IMR-90 (cell line): ENCODE measurements around the gene ZNF267. TPM values are rescaled to one million over a fixed set of nuclear protein-coding genes. Genes with fewer than 3 reads are reported as not detected.

Experiments
- ATAC-seq: fragments of 200-7000 bp; cut with Tn5 transposase; 2 replicates; pipeline ENCODE4 v1.9.1; 2020; ENCODE audit warnings: low read depth, mild to moderate bottlenecking, moderate library complexity
- BruUV-seq: library from RNA; stranded (reverse); fragments of 400-500 nt; replicated peaks from 2 replicates; lab custom pipeline; 2021; lab: Mats Ljungman, UMichigan
- CTCF ChIA-PET: fragments of 300-600 bp; formaldehyde crosslinking; extraction: SDS; loops from one replicate; lab custom pipeline; 2021; ENCODE audit warnings: antibody characterized with exemption; lab: Yijun Ruan, JAX
- POLR2A ChIA-PET: fragments of 300-600 bp; sonication (Branson Sonifier 250); formaldehyde crosslinking; loops from one replicate; lab custom pipeline; 2022; ENCODE audit warnings: antibody characterized with exemption; ENCODE audit not compliant: unreplicated experiment; lab: Charles Lee
- DNase-seq: peaks from one replicate; pipeline ENCODE4 v3.0.0; 2013
- H2AFZ ChIP-seq: replicated peaks from 2 replicates; pipeline ENCODE3; 2013; ENCODE audit warnings: low read length, mild to moderate bottlenecking; ENCODE audit not compliant: poor library complexity
- H2AK5ac ChIP-seq: 2 replicates; pipeline ENCODE4 v1.6.1; 2013; ENCODE audit warnings: low read depth, low read length, inconsistent platforms
- H2AK9ac ChIP-seq: replicated peaks from 2 replicates; pipeline ENCODE3; 2013; ENCODE audit warnings: mild to moderate bottlenecking, low read depth, low read length, moderate library complexity; ENCODE audit not compliant: poor library complexity
- H2BK120ac ChIP-seq: 2 replicates; pipeline ENCODE4 v1.6.1; 2013; ENCODE audit warnings: low read depth, low read length, inconsistent platforms
- H2BK15ac ChIP-seq: 3 replicates; pipeline ENCODE4 v1.6.1; 2013; ENCODE audit warnings: low read depth, low read length, inconsistent platforms
- H2BK20ac ChIP-seq: 2 replicates; pipeline ENCODE4 v1.6.1; 2013; ENCODE audit warnings: low read depth, mild to moderate bottlenecking, inconsistent platforms, low read length, moderate library complexity
- H2BK5ac ChIP-seq: 2 replicates; pipeline ENCODE4 v1.6.1; 2013; ENCODE audit warnings: mild to moderate bottlenecking, low read depth, low read length, inconsistent platforms; ENCODE audit not compliant: poor library complexity, severe bottlenecking
- H3K14ac ChIP-seq: replicated peaks from 2 replicates; pipeline ENCODE4 v1.6.1; 2013; ENCODE audit warnings: low read depth, low read length, inconsistent platforms
- H3K18ac ChIP-seq: 2 replicates; pipeline ENCODE4 v1.6.1; 2013; ENCODE audit warnings: low read depth, low read length, control low read depth
- H3K23ac ChIP-seq: 2 replicates; pipeline ENCODE4 v1.6.1; 2013; ENCODE audit warnings: low read depth, low read length, inconsistent platforms
- H3K27ac ChIP-seq: 2 replicates; pipeline ENCODE4 v1.5.1; 2013; ENCODE audit warnings: mild to moderate bottlenecking, control low read depth, low read length; ENCODE audit not compliant: insufficient read depth
- H3K27me3 ChIP-seq: 2 replicates; pipeline ENCODE4 v1.6.1; 2013; ENCODE audit warnings: low read length; ENCODE audit not compliant: control insufficient read depth, insufficient read depth
- H3K36me3 ChIP-seq: 2 replicates; pipeline ENCODE4 v1.6.1; 2013; ENCODE audit warnings: low read length, mixed read lengths; ENCODE audit not compliant: control insufficient read depth, insufficient read depth
- H3K4ac ChIP-seq: 2 replicates; pipeline ENCODE4 v1.6.1; 2013; ENCODE audit warnings: low read depth, low read length, inconsistent platforms
- H3K4me1 ChIP-seq: 2 replicates; pipeline ENCODE4 v1.6.1; 2013; ENCODE audit warnings: low read length, mixed read lengths; ENCODE audit not compliant: control insufficient read depth, insufficient read depth
- H3K4me2 ChIP-seq: 2 replicates; pipeline ENCODE4 v1.6.1; 2013; ENCODE audit warnings: low read depth, mild to moderate bottlenecking, control low read depth, low read length, moderate library complexity
- H3K4me3 ChIP-seq: 2 replicates; pipeline ENCODE4 v1.5.1; 2013; ENCODE audit warnings: low read depth, mild to moderate bottlenecking, control low read depth, low read length, moderate library complexity; ENCODE audit not compliant: insufficient read depth
- H3K56ac ChIP-seq: 2 replicates; pipeline ENCODE4 v1.6.1; 2013; ENCODE audit warnings: low read length, inconsistent platforms; ENCODE audit not compliant: insufficient read depth; ENCODE audit errors: extremely low read depth
- H3K79me1 ChIP-seq, 2 experiments: 2 replicates each; pipeline ENCODE4 v1.6.1; 2013; ENCODE audit warnings: low read length in 2 of 2, inconsistent platforms in 1 of 2, low read depth in 1 of 2
- H3K9ac ChIP-seq: 2 replicates; pipeline ENCODE4 v1.6.1; 2013; ENCODE audit warnings: low read depth, low read length, control low read depth
- H3K9me1 ChIP-seq: 2 replicates; pipeline ENCODE4 v1.6.1; 2013; ENCODE audit warnings: low read length, inconsistent platforms; ENCODE audit not compliant: insufficient read depth
- H3K9me3 ChIP-seq: 2 replicates; pipeline ENCODE4 v1.6.1; 2013; ENCODE audit warnings: low read length; ENCODE audit not compliant: control insufficient read depth, insufficient read depth
- H4K20me1 ChIP-seq: 2 replicates; pipeline ENCODE4 v1.6.1; 2013; ENCODE audit warnings: low read length, inconsistent platforms; ENCODE audit not compliant: insufficient read depth
- H4K5ac ChIP-seq: 2 replicates; pipeline ENCODE4 v1.6.1; 2013; ENCODE audit warnings: mild to moderate bottlenecking, low read depth, low read length, control low read depth
- H4K8ac ChIP-seq, 2 experiments: 2 replicates each; pipeline ENCODE4 v1.6.1; 2013; ENCODE audit warnings: low read depth in 2 of 2, low read length in 2 of 2, control low read depth in 1 of 2, inconsistent platforms in 1 of 2
- H4K91ac ChIP-seq: 2 replicates; pipeline ENCODE4 v1.6.1; 2013; ENCODE audit warnings: low read depth, low read length, inconsistent platforms; ENCODE audit not compliant: insufficient read depth
- CHD1 ChIP-seq: IDR thresholded peaks from 2 replicates; pipeline ENCODE4 v1.6.1; 2012; ENCODE audit warnings: low read depth, low read length, improper control_type of control experiment
- POLR2A ChIP-seq: IDR thresholded peaks from 2 replicates; pipeline ENCODE4 v1.6.1; 2012; ENCODE audit warnings: mild to moderate bottlenecking, low read depth, low read length
- SMC3 ChIP-seq: fragments of 150-350 bp; IDR thresholded peaks from 2 replicates; pipeline ENCODE4 v1.6.1; 2016; ENCODE audit warnings: low read depth, mild to moderate bottlenecking, antibody characterized with exemption, low read length, moderate library complexity
- WGBS, 2 experiments: methylation state at CpG; one replicate each; pipeline versions ENCODE4 v1.1.5 to v1.1.7; 2013; ENCODE audit warnings: missing lambda C conversion rate in 2 of 2; ENCODE audit not compliant: insufficient read length in 1 of 2; ENCODE audit errors: extremely low coverage in 2 of 2; 5-methylcytosine and 5-hydroxymethylcytosine counted together
- dilution Hi-C: fragments of 300-500 bp; cut with HindIII; formaldehyde crosslinking; loops from one replicate; pipeline ENCODE4 v1.14.3; 2018; ENCODE audit warnings: low sequenced_read_pairs; ENCODE audit not compliant: unreplicated experiment
- in situ Hi-C: fragments of 300-500 bp; cut with MboI; formaldehyde crosslinking; loops from 3 replicates; pipeline ENCODE4 v1.14.3; 2019; ENCODE audit warnings: low sequenced_read_pairs, inconsistent platforms, mixed read lengths
- intact Hi-C: fragments of 100-400 bp; cut with micrococcal nuclease; formaldehyde crosslinking; loops from 2 replicates; pipeline ENCODE4 v1.10.0; 2022
- polyA plus RNA-seq, 3 experiments: library from polyadenylated mRNA; depleted of rRNA; stranded (reverse); fragments of >200 nt; gene quantifications; 2 replicates each; pipeline ENCODE4 v1.2.3, GENCODE V29; 2012; ENCODE audit warnings: low replicate concordance in 1 of 3
- total RNA-seq: library from RNA; depleted of rRNA; stranded (reverse); fragments of >200 nt; gene quantifications from 2 replicates; pipeline ENCODE4 v1.2.3, GENCODE V29; 2012
- TF ChIP-seq, protein P1 (sequence below): fragments of 150-350 bp; IDR thresholded peaks from 2 replicates; pipeline ENCODE4 v1.6.1; 2017; ENCODE audit warnings: mild to moderate bottlenecking, antibody characterized with exemption, low read length, low read depth

ZNF267 gene
- total and polyA plus RNA-seq, 2 of the 4 experiments (the other 2 are of a cell fraction), result 2.5 to 15.6 TPM

- H3K14ac ChIP-seq, result no peak overlapping the region
- H2BK20ac ChIP-seq, result no peak overlapping the region
- H3K23ac ChIP-seq, result no peak overlapping the region
- DNase-seq (no peak), ATAC-seq (no peak)
- no peak overlapping the region for H4K91ac ChIP-seq
- H2BK15ac ChIP-seq, result no peak overlapping the region
- H4K5ac ChIP-seq, result no peak overlapping the region
- ChIA-PET CTCF (no interaction called here), POLR2A (no interaction called here)
- no peak overlapping the region for H4K8ac ChIP-seq
- TF ChIP-seq, protein P1, sequence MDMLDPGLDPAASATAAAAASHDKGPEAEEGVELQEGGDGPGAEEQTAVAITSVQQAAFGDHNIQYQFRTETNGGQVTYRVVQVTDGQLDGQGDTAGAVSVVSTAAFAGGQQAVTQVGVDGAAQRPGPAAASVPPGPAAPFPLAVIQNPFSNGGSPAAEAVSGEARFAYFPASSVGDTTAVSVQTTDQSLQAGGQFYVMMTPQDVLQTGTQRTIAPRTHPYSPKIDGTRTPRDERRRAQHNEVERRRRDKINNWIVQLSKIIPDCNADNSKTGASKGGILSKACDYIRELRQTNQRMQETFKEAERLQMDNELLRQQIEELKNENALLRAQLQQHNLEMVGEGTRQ, result no peak
- TF ChIP-seq CHD1 (no peak), POLR2A (no peak), SMC3 (no peak)
- no peaks in the 10 kb centered on the region for H3K27me3 ChIP-seq
- in situ Hi-C loops, result no loop called here
- H3K4ac ChIP-seq, result no peak overlapping the region
- peaks cover 22% of the 10 kb centered on the region for H3K9me3 ChIP-seq
- H3K18ac ChIP-seq, result no peak overlapping the region
- no peak overlapping the region for H3K4me3 ChIP-seq
- H2AK9ac ChIP-seq, result no peak overlapping the region
- no peak overlapping the region for H2BK120ac ChIP-seq
- H2AFZ ChIP-seq, result no peak overlapping the region
- intact Hi-C loops, result no loop called here
- H3K9me1 ChIP-seq, result no peaks in the 10 kb centered on the region
- no TSS peak for BruUV-seq
- dilution Hi-C loops, result no loop called here
- no peaks in the 10 kb centered on the region for H3K4me1 ChIP-seq
- H3K4me2 ChIP-seq, result no peak overlapping the region
- H2AK5ac ChIP-seq, result no peak overlapping the region
- no peak overlapping the region for H3K9ac ChIP-seq
- 100% methylated on average over 1 of the region's 1 CpG; no CpG with 5 or more reads in 1 of the 2 experiments for WGBS, 2 experiments
- peaks cover 13 to 18% of the 10 kb centered on the region in 2 experiments; a peak in 3 of 4 replicates for H3K79me1 ChIP-seq
- H3K27ac ChIP-seq, result no peak overlapping the region
- no peaks in the 10 kb centered on the region for H4K20me1 ChIP-seq
- no peak overlapping the region for H2BK5ac ChIP-seq
- peaks cover 42% of the 10 kb centered on the region for H3K36me3 ChIP-seq
- no peak overlapping the region for H3K56ac ChIP-seq
Observed at GRCh38 chr16:31893824-31894223, 20.2 kb downstream of the ZNF267 start.
